HuH-7.5 (cell line): ENCODE data around the gene DUSP10.

ENCODE experiments used
- DNase-seq: peaks from one replicate; pipeline ENCODE4 v3.0.0; 2011; ENCODE audit warnings: low spot score

DUSP10 gene

GRCh38 chr1:221762121-221762520, 20.2 kb upstream of the DUSP10 start:
- DNase-seq, result no peak

- DNase-seq, result no peak
These were observed 19.6 kb upstream of the DUSP10 start for GRCh38 chr1:221761354-221762002.

- DNase-seq, result no peak
These were observed 19.0 kb upstream of the DUSP10 start for GRCh38 chr1:221760911-221761310.

- no peak for DNase-seq
These were observed 17.5 kb upstream of the DUSP10 start for GRCh38 chr1:221759436-221759835.

GRCh38 chr1:221758455-221758854, 16.6 kb upstream of the DUSP10 start:
- DNase-seq, result no peak

- no peak for DNase-seq
These were observed 15.1 kb upstream of the DUSP10 start for GRCh38 chr1:221756830-221757551.

GRCh38 chr1:221753828-221754188, 11.9 kb upstream of the DUSP10 start:
- DNase-seq, result no peak

GRCh38 chr1:221751226-221751887, 9.5 kb upstream of the DUSP10 start:
- DNase-seq, result no peak

- no peak for DNase-seq
These were observed 7.1 kb upstream of the DUSP10 start for GRCh38 chr1:221748981-221749380.

- no peak for DNase-seq
These were observed 6.0 kb upstream of the DUSP10 start for GRCh38 chr1:221747839-221748238.

- peak; percentile 43 for DNase-seq
These were observed 1.7 kb upstream of the DUSP10 start for GRCh38 chr1:221743416-221744208.

GRCh38 chr1:221742555-221743415, 896 bp upstream of the DUSP10 start:
- peak; percentile 68 for DNase-seq

- DNase-seq, result no peak
These were observed 741 bp downstream of the DUSP10 start for GRCh38 chr1:221740993-221741702.

- DNase-seq, result no peak
These were observed 1.4 kb downstream of the DUSP10 start for GRCh38 chr1:221740369-221740992.

GRCh38 chr1:221739677-221740025, 2.2 kb downstream of the DUSP10 start:
- no peak for DNase-seq

GRCh38 chr1:221739018-221739676, 2.7 kb downstream of the DUSP10 start:
- no peak for DNase-seq

GRCh38 chr1:221736714-221737113, 5.2 kb downstream of the DUSP10 start:
- no peak for DNase-seq

GRCh38 chr1:221735999-221736398, 5.9 kb downstream of the DUSP10 start:
- no peak for DNase-seq

- no peak for DNase-seq
These were observed 7.7 kb downstream of the DUSP10 start for GRCh38 chr1:221734187-221734586.

GRCh38 chr1:221732052-221732451, 9.8 kb downstream of the DUSP10 start:
- DNase-seq, result no peak
